Mesenchymal stem cell (in vitro differentiated cells and primary cell): ENCODE data around the gene PCGF1.

Experiments
- DNase-seq: peaks from one replicate; pipeline ENCODE4 v3.0.0-alpha.2; 2013
- H2AFZ ChIP-seq: one replicate; pipeline ENCODE4 v1.6.1; 2013; ENCODE audit warnings: low read depth, mild to moderate bottlenecking, control low read depth, inconsistent platforms, low read length, moderate library complexity
- H2AK5ac ChIP-seq: 2 replicates; pipeline ENCODE4 v1.6.1; 2013; ENCODE audit warnings: low read length, moderate library complexity, mild to moderate bottlenecking, inconsistent platforms; ENCODE audit not compliant: severe bottlenecking
- H2BK120ac ChIP-seq: one replicate; pipeline ENCODE4 v1.6.1; 2013; ENCODE audit warnings: low read depth, mild to moderate bottlenecking, inconsistent platforms, low read length, moderate library complexity
- H2BK12ac ChIP-seq, 2 experiments: one replicate each; pipeline ENCODE4 v1.6.1; 2013; ENCODE audit warnings: inconsistent platforms in 2 of 2, low read length in 2 of 2, mild to moderate bottlenecking in 2 of 2, moderate library complexity in 2 of 2, control low read depth in 1 of 2
- H2BK15ac ChIP-seq: one replicate; pipeline ENCODE4 v1.6.1; 2013; ENCODE audit warnings: mild to moderate bottlenecking, low read depth, inconsistent platforms; ENCODE audit not compliant: poor library complexity, severe bottlenecking
- H2BK5ac ChIP-seq: 2 replicates; pipeline ENCODE4 v1.6.1; 2013; ENCODE audit warnings: low read depth, mild to moderate bottlenecking, low read length, control low read depth, inconsistent platforms; ENCODE audit not compliant: poor library complexity, severe bottlenecking
- H3K14ac ChIP-seq, 2 experiments: one replicate each; pipeline ENCODE4 v1.6.1; 2013; ENCODE audit warnings: inconsistent platforms in 2 of 2, low read length in 2 of 2, control low read depth in 1 of 2, mild to moderate bottlenecking in 1 of 2, moderate library complexity in 1 of 2
- H3K18ac ChIP-seq, 2 experiments: one replicate each; pipeline ENCODE4 v1.6.1; 2013; ENCODE audit warnings: inconsistent platforms in 2 of 2, low read length in 2 of 2, control low read depth in 1 of 2, low read depth in 1 of 2, mild to moderate bottlenecking in 1 of 2
- H3K23ac ChIP-seq, 2 experiments: one replicate each; pipeline ENCODE4 v1.6.1; 2013; ENCODE audit warnings: inconsistent platforms in 2 of 2, low read length in 2 of 2, mild to moderate bottlenecking in 2 of 2, moderate library complexity in 2 of 2, control low read depth in 1 of 2
- H3K27ac ChIP-seq: 2 replicates; pipeline ENCODE4 v1.5.1; 2013; ENCODE audit warnings: mild to moderate bottlenecking, moderate library complexity, low read length, control low read depth, inconsistent platforms; ENCODE audit not compliant: poor library complexity, severe bottlenecking
- H3K27me3 ChIP-seq, 2 experiments: 2 replicates each; pipeline versions ENCODE4 v1.6.1 to v1.7.0; 2013; ENCODE audit warnings: low read length in 2 of 2, mild to moderate bottlenecking in 2 of 2, moderate library complexity in 2 of 2, control low read depth in 1 of 2, inconsistent platforms in 1 of 2; ENCODE audit not compliant: control insufficient read depth in 1 of 2, insufficient read depth in 1 of 2
- H3K36me3 ChIP-seq, 2 experiments: 2 replicates each; pipeline versions ENCODE4 v1.6.1 to v1.7.0; 2013; ENCODE audit warnings: low read length in 2 of 2, control low read depth in 1 of 2, inconsistent platforms in 1 of 2, low read depth in 1 of 2, mild to moderate bottlenecking in 1 of 2; ENCODE audit not compliant: insufficient read depth in 2 of 2, control insufficient read depth in 1 of 2
- H3K4ac ChIP-seq, 2 experiments: one replicate each; pipeline ENCODE4 v1.6.1; 2013; ENCODE audit warnings: inconsistent platforms in 2 of 2, low read length in 2 of 2, mild to moderate bottlenecking in 2 of 2, moderate library complexity in 2 of 2, control low read depth in 1 of 2, low read depth in 1 of 2
- H3K4me1 ChIP-seq: 2 replicates; pipeline ENCODE4 v1.6.1; 2013; ENCODE audit warnings: low read depth, low read length, control low read depth; ENCODE audit not compliant: control insufficient read depth, insufficient read depth
- H3K4me2 ChIP-seq: 2 replicates; pipeline ENCODE4 v1.6.1; 2013; ENCODE audit warnings: low read length, mild to moderate bottlenecking, inconsistent platforms; ENCODE audit not compliant: poor library complexity, severe bottlenecking
- H3K4me3 ChIP-seq, 2 experiments: 2 replicates each; pipeline versions ENCODE4 v1.5.1 to v1.7.0; 2013; ENCODE audit warnings: low read length in 2 of 2, mild to moderate bottlenecking in 2 of 2, control low read depth in 1 of 2, low read depth in 1 of 2; ENCODE audit not compliant: insufficient read depth in 1 of 2
- H3K79me1 ChIP-seq: replicated peaks from 2 replicates; pipeline ENCODE4 v1.6.1; 2013; ENCODE audit warnings: mild to moderate bottlenecking, control low read depth, low read length, inconsistent platforms; ENCODE audit not compliant: poor library complexity, severe bottlenecking
- H3K9ac ChIP-seq: 2 replicates; pipeline ENCODE4 v1.7.0; 2013; ENCODE audit warnings: mild to moderate bottlenecking, low read length, moderate library complexity
- H3K9me3 ChIP-seq: 2 replicates; pipeline ENCODE4 v1.7.0; 2013; ENCODE audit warnings: mild to moderate bottlenecking, low read length; ENCODE audit not compliant: control insufficient read depth
- H4K8ac ChIP-seq: one replicate; pipeline ENCODE4 v1.6.1; 2013; ENCODE audit warnings: inconsistent platforms, mild to moderate bottlenecking, low read length, moderate library complexity
- H4K91ac ChIP-seq: one replicate; pipeline ENCODE4 v1.6.1; 2013; ENCODE audit warnings: mild to moderate bottlenecking, low read length, inconsistent platforms
- WGBS: methylation state at CpG from one replicate; pipeline ENCODE4 v1.1.7; 2013; ENCODE audit warnings: mixed read lengths; 5-methylcytosine and 5-hydroxymethylcytosine counted together

PCGF1 gene

GRCh38 chr2:74474899-74475298 lies 32.6 kb downstream of the PCGF1 start:
- Histone ChIP-seq H3K79me1 (peaks cover 13% of the 10 kb centered on the region), H2BK120ac (no peak overlapping the region), H3K9me3 (no peaks in the 10 kb centered on the region), H3K4ac (no peak overlapping the region), H3K36me3 (peaks cover 27 to 43% of the 10 kb centered on the region in 2 experiments), H3K18ac (no peak overlapping the region), H3K4me2 (no peak overlapping the region), H2AFZ (no peak overlapping the region), H3K9ac (no peak overlapping the region), H3K4me1 (peaks cover 11% of the 10 kb centered on the region), H3K23ac (no peak overlapping the region), H2BK5ac (no peak overlapping the region), H3K27ac (no peak overlapping the region), H3K27me3 (no peaks in the 10 kb centered on the region), H2AK5ac (no peak overlapping the region), H2BK12ac (no peak overlapping the region), H2BK15ac (no peak overlapping the region), H3K4me3 (no peak overlapping the region), H4K91ac (no peak overlapping the region), H4K8ac (no peak overlapping the region), H3K14ac (no peak overlapping the region)
- 99% methylated on average over 5 of the region's 5 CpGs for WGBS
- no peak for DNase-seq

GRCh38 chr2:74474481-74474880 lies 33.0 kb downstream of the PCGF1 start:
- H4K91ac ChIP-seq = no peak overlapping the region
- H4K8ac ChIP-seq = no peak overlapping the region
- no peak overlapping the region for H2AFZ ChIP-seq
- H2BK5ac ChIP-seq = no peak overlapping the region
- no peak overlapping the region for H3K14ac ChIP-seq
- no peak overlapping the region for H2AK5ac ChIP-seq
- peaks cover 11% of the 10 kb centered on the region for H3K4me1 ChIP-seq
- no peak overlapping the region for H3K18ac ChIP-seq
- H3K4me2 ChIP-seq = no peak overlapping the region
- H3K4me3 ChIP-seq = no peak overlapping the region
- no peak overlapping the region for H3K23ac ChIP-seq
- no peak for DNase-seq
- 95% methylated on average over 6 of the region's 6 CpGs for WGBS
- no peaks in the 10 kb centered on the region for H3K9me3 ChIP-seq
- peaks cover 12% of the 10 kb centered on the region for H3K79me1 ChIP-seq
- peaks cover 27 to 39% of the 10 kb centered on the region in 2 experiments for H3K36me3 ChIP-seq
- H2BK120ac ChIP-seq = no peak overlapping the region
- H3K27me3 ChIP-seq = no peaks in the 10 kb centered on the region
- no peak overlapping the region for H2BK15ac ChIP-seq
- no peak overlapping the region for H3K27ac ChIP-seq
- H3K4ac ChIP-seq = no peak overlapping the region
- no peak overlapping the region for H2BK12ac ChIP-seq
- no peak overlapping the region for H3K9ac ChIP-seq

- H3K4me3 ChIP-seq = peak overlapping the region in 1 of 2 experiments; percentile 79
- peak overlapping the region; percentile 49 for H2AK5ac ChIP-seq
- H3K9ac ChIP-seq = peak overlapping the region; percentile 86
- no peak overlapping the region for H2BK5ac ChIP-seq
- H2BK120ac ChIP-seq = no peak overlapping the region
- no peaks in the 10 kb centered on the region for H3K9me3 ChIP-seq
- peak overlapping the region; percentile 94 to 98 for H3K18ac ChIP-seq
- H3K27me3 ChIP-seq = no peaks in the 10 kb centered on the region
- H3K36me3 ChIP-seq = peaks cover 27 to 33% of the 10 kb centered on the region in 2 experiments
- H3K4me2 ChIP-seq = peak overlapping the region; percentile 89
- peaks cover 10% of the 10 kb centered on the region for H3K79me1 ChIP-seq
- peak overlapping the region; percentile 88 for H4K91ac ChIP-seq
- H3K23ac ChIP-seq = no peak overlapping the region
- peak overlapping the region; percentile 83 for H2AFZ ChIP-seq
- peak overlapping the region; percentile 98 for H4K8ac ChIP-seq
- H3K14ac ChIP-seq = peak overlapping the region in 1 of 2 experiments; percentile 61
- 39% methylated on average over 6 of the region's 7 CpGs for WGBS
- H3K4ac ChIP-seq = peak overlapping the region; percentile 73 to 96
- H2BK15ac ChIP-seq = no peak overlapping the region
- H3K27ac ChIP-seq = peak overlapping the region; percentile 95
- peaks cover 11% of the 10 kb centered on the region for H3K4me1 ChIP-seq
- no peak overlapping the region for H2BK12ac ChIP-seq
- no peak for DNase-seq
These were observed 34.6 kb downstream of the PCGF1 start for GRCh38 chr2:74472945-74473258.

- under 1% methylated on average over 66 of the region's 66 CpGs for WGBS
- Histone ChIP-seq H3K18ac (peak within 1 kb of the TSS; percentile 98 to 100), H4K8ac (peak within 1 kb of the TSS; percentile 98), H3K36me3 (peaks cover 23 to 29% of the 10 kb centered on the region in 2 experiments), H3K4ac (peak within 1 kb of the TSS; percentile 73 to 99), H4K91ac (peak within 1 kb of the TSS; percentile 88), H3K23ac (peak within 1 kb of the TSS in 1 of 2 experiments; percentile 100), H3K79me1 (peaks cover 6% of the 10 kb centered on the region), H2BK15ac (no peak within 1 kb of the TSS), H3K4me1 (peaks cover 11% of the 10 kb centered on the region), H2BK5ac (no peak within 1 kb of the TSS), H2AFZ (peak within 1 kb of the TSS; percentile 94), H2BK12ac (peak within 1 kb of the TSS in 1 of 2 experiments; percentile 33), H3K27ac (peak within 1 kb of the TSS; percentile 95), H3K27me3 (no peaks in the 10 kb centered on the region), H3K9me3 (no peaks in the 10 kb centered on the region), H3K14ac (peak within 1 kb of the TSS in 1 of 2 experiments; percentile 100), H3K4me2 (peak within 1 kb of the TSS; percentile 89), H3K9ac (peak within 1 kb of the TSS; percentile 86), H2BK120ac (no peak within 1 kb of the TSS), H2AK5ac (peak within 1 kb of the TSS; percentile 78), H3K4me3 (peak within 1 kb of the TSS; percentile 79 to 89)
- DNase-seq = peak; percentile 96
These were observed 35.2 kb downstream of the PCGF1 start, which contains the start of gene MRPL53 for GRCh38 chr2:74472086-74472944. Gene MRPL53 (minus strand): TSS chr2:74472680. CDS start chr2:74472660, 20 bp downstream.
